SU-DHL-6 (cell line): Measurements from ENCODE around the gene THSD4.

Experiments used
- H2AFZ ChIP-seq: fragments of 200-600 bp; sonication (generic); 2 replicates; pipeline ENCODE4 v1.6.1; 2014; ENCODE audit warnings: low read depth, mild to moderate bottlenecking, moderate library complexity, mixed read lengths, antibody characterized with exemption, low read length; ENCODE audit not compliant: severe bottlenecking
- H3F3A ChIP-seq: fragments of 200-600 bp; shearing (Covaris generic); 2 replicates; pipeline ENCODE4 v1.6.0; 2016; ENCODE audit warnings: antibody characterized with exemption, mild to moderate bottlenecking; ENCODE audit not compliant: insufficient read depth
- H3K27ac ChIP-seq: fragments of 200-600 bp; sonication (generic); 2 replicates; pipeline ENCODE4 v1.5.1; 2016; ENCODE audit warnings: low read depth, mild to moderate bottlenecking, low read length, moderate library complexity, mixed read lengths
- H3K27me3 ChIP-seq: fragments of 200-600 bp; sonication (generic), shearing (Covaris generic); 2 replicates; pipeline ENCODE4 v1.6.0; 2014; ENCODE audit warnings: mild to moderate bottlenecking, low read length
- H3K36me3 ChIP-seq: fragments of 200-600 bp; sonication (generic); 2 replicates; pipeline ENCODE4 v1.6.1; 2014; ENCODE audit warnings: mild to moderate bottlenecking, low read length, mixed read lengths
- H3K4me2 ChIP-seq: fragments of 300-600, 200-600 bp; shearing (Covaris generic), sonication (generic); 2 replicates; pipeline ENCODE4 v1.6.0; 2014; ENCODE audit warnings: low read length, low read depth, mild to moderate bottlenecking; ENCODE audit not compliant: poor library complexity, severe bottlenecking
- H3K4me3 ChIP-seq: fragments of 200-600 bp; sonication (generic); 2 replicates; pipeline ENCODE4 v1.5.1; 2014; ENCODE audit warnings: antibody characterized with exemption, low read length, mild to moderate bottlenecking, mixed read lengths; ENCODE audit not compliant: insufficient read depth, poor library complexity, severe bottlenecking
- H3K79me2 ChIP-seq: fragments of 200-600 bp; sonication (generic); 2 replicates; pipeline ENCODE4 v1.6.1; 2014; ENCODE audit warnings: mild to moderate bottlenecking, low read length, moderate library complexity; ENCODE audit not compliant: insufficient read depth
- H3K9ac ChIP-seq: fragments of 200-600 bp; sonication (generic); 2 replicates; pipeline ENCODE4 v1.7.0; 2014; ENCODE audit warnings: mild to moderate bottlenecking, low read length
- H3K9me2 ChIP-seq: fragments of 200-600 bp; sonication (generic); replicated peaks from 2 replicates; pipeline ENCODE4 v1.6.1; 2014; ENCODE audit warnings: low read length; ENCODE audit not compliant: insufficient read depth
- H3K9me3 ChIP-seq: fragments of 200-600 bp; sonication (generic); 2 replicates; pipeline ENCODE4 v1.6.1; 2014; ENCODE audit warnings: low read length, mixed read lengths; ENCODE audit not compliant: insufficient read depth
- H4K20me1 ChIP-seq: fragments of 200-600 bp; sonication (generic); 2 replicates; pipeline ENCODE4 v1.6.1; 2014; ENCODE audit warnings: low read depth, mild to moderate bottlenecking, antibody characterized with exemption, low read length, moderate library complexity, mixed read lengths
- CTCF ChIP-seq: fragments of 200-600 bp; sonication (generic); IDR thresholded peaks from one replicate; pipeline ENCODE4 v1.5.1; 2017; ENCODE audit warnings: antibody characterized with exemption, mild to moderate bottlenecking, low read length, moderate library complexity; ENCODE audit not compliant: insufficient read depth, poor library complexity, severe bottlenecking
- EZH2phosphoT487 ChIP-seq: fragments of 200-600 bp; sonication (generic), shearing (Covaris generic); conservative IDR thresholded peaks from 2 replicates; pipeline ENCODE4 v1.6.1; 2018; ENCODE audit warnings: mild to moderate bottlenecking, antibody characterized with exemption, low read length, moderate library complexity, mixed read lengths

Gene THSD4

GRCh38 chr15:71529361-71529760, 414.1 kb downstream of the THSD4 start:
- H3F3A ChIP-seq = no peaks in the 10 kb centered on the region
- H2AFZ ChIP-seq = no peak overlapping the region
- H3K9me2 ChIP-seq = no peaks in the 10 kb centered on the region
- H3K79me2 ChIP-seq = no peaks in the 10 kb centered on the region
- TF ChIP-seq EZH2phosphoT487 (no peak), CTCF (no peak)
- H3K27me3 ChIP-seq = no peaks in the 10 kb centered on the region
- no peak overlapping the region for H3K4me2 ChIP-seq
- H4K20me1 ChIP-seq = no peaks in the 10 kb centered on the region
- no peaks in the 10 kb centered on the region for H3K9me3 ChIP-seq
- no peak overlapping the region for H3K27ac ChIP-seq
- no peak overlapping the region for H3K4me3 ChIP-seq
- H3K36me3 ChIP-seq = no peaks in the 10 kb centered on the region
- H3K9ac ChIP-seq = no peak overlapping the region

- no peak overlapping the region for H3K27ac ChIP-seq
- no peaks in the 10 kb centered on the region for H3F3A ChIP-seq
- H3K9ac ChIP-seq = no peak overlapping the region
- no peaks in the 10 kb centered on the region for H3K79me2 ChIP-seq
- no peak overlapping the region for H3K4me2 ChIP-seq
- no peaks in the 10 kb centered on the region for H3K9me2 ChIP-seq
- no peak overlapping the region for H2AFZ ChIP-seq
- no peaks in the 10 kb centered on the region for H3K9me3 ChIP-seq
- TF ChIP-seq EZH2phosphoT487 (no peak), CTCF (no peak)
- H4K20me1 ChIP-seq = no peaks in the 10 kb centered on the region
- H3K4me3 ChIP-seq = no peak overlapping the region
- H3K36me3 ChIP-seq = no peaks in the 10 kb centered on the region
- no peaks in the 10 kb centered on the region for H3K27me3 ChIP-seq
Measured at GRCh38 chr15:71530116-71530515, 414.8 kb downstream of the THSD4 start.

GRCh38 chr15:71532994-71533393, 417.7 kb downstream of the THSD4 start:
- no peaks in the 10 kb centered on the region for H3K79me2 ChIP-seq
- TF ChIP-seq CTCF (peak; percentile 47), EZH2phosphoT487 (no peak)
- no peak overlapping the region for H3K27ac ChIP-seq
- no peak overlapping the region for H3K4me2 ChIP-seq
- H3K36me3 ChIP-seq = no peaks in the 10 kb centered on the region
- H3K9me2 ChIP-seq = no peaks in the 10 kb centered on the region
- H3K4me3 ChIP-seq = no peak overlapping the region
- no peaks in the 10 kb centered on the region for H3K9me3 ChIP-seq
- H3K27me3 ChIP-seq = no peaks in the 10 kb centered on the region
- no peaks in the 10 kb centered on the region for H3F3A ChIP-seq
- H2AFZ ChIP-seq = no peak overlapping the region
- H3K9ac ChIP-seq = no peak overlapping the region
- no peaks in the 10 kb centered on the region for H4K20me1 ChIP-seq
